GM10248 (cell line): ENCODE measurements around the gene GRK3.
"Not testable (repeated sequence)": the region's sequence is repeated elsewhere in the genome, so short reads cannot be mapped to it uniquely, and the experiment has no call there.

Experiments
- CTCF ChIA-PET: fragments of 300-600 bp; sonication (Branson Sonifier 250); formaldehyde crosslinking; extraction: SDS; loops from one replicate; lab custom pipeline; 2021; ENCODE audit warnings: antibody characterized with exemption; lab: Yijun Ruan, JAX
- POLR2A ChIA-PET: fragments of 350-650 bp; sonication (Branson Sonifier 250); formaldehyde crosslinking; extraction: SDS; loops from one replicate; lab custom pipeline; 2020; ENCODE audit warnings: antibody characterized with exemption; lab: Yijun Ruan, JAX
- DNase-seq: peaks from one replicate; pipeline ENCODE4 v3.0.0; 2012; ENCODE audit errors: extremely low spot score
- CTCF ChIP-seq: IDR thresholded peaks from 2 replicates; pipeline ENCODE4 v1.5.1; 2012; ENCODE audit warnings: mild to moderate bottlenecking, low read depth; ENCODE audit errors: extremely low read depth, missing control alignments, control extremely low read depth

Gene GRK3

GRCh38 chr22:25553131-25553530 lies 11.3 kb upstream of the GRK3 start:
- POLR2A ChIA-PET: interaction anchor here (1.1 kb wide), 1 partner anchor 70 kb away, joined by 8 read pairs; no protein-coding TSS in a partner anchor
- no peak for TF ChIP-seq CTCF
- no peak for DNase-seq
- CTCF ChIA-PET: interaction anchor here (1.0 kb wide), 1 partner anchor 9 kb away, joined by 3 read pairs; no protein-coding TSS in a partner anchor

GRCh38 chr22:25554238-25554671 lies 10.2 kb upstream of the GRK3 start:
- ChIA-PET CTCF (interaction anchor here (0.7 to 1.5 kb wide), 4 partner anchors 9 to 18 kb away, joined by 3 to 5 read pairs (median 4); no protein-coding TSS in a partner anchor), POLR2A (no interaction called here)
- DNase-seq: no peak
- TF ChIP-seq CTCF: no peak

- CTCF ChIA-PET: interaction anchor here (1.0 to 1.5 kb wide), 3 partner anchors 8 to 13 kb away, joined by 3 to 5 read pairs (median 4); no protein-coding TSS in a partner anchor
- DNase-seq: no peak
- POLR2A ChIA-PET: no interaction called here
- no peak for TF ChIP-seq CTCF
Measured at GRCh38 chr22:25554689-25555088, 9.8 kb upstream of the GRK3 start.

GRCh38 chr22:25555586-25555985 lies 8.9 kb upstream of the GRK3 start:
- TF ChIP-seq CTCF: no peak
- POLR2A ChIA-PET: no interaction called here
- DNase-seq: no peak
- CTCF ChIA-PET: no interaction called here

GRCh38 chr22:25557218-25557617 lies 7.3 kb upstream of the GRK3 start:
- DNase-seq: no peak
- TF ChIP-seq CTCF: no peak
- ChIA-PET CTCF (interaction anchor here (1.3 to 1.5 kb wide), 2 partner anchors 8 to 13 kb away, joined by 3 to 8 read pairs; no protein-coding TSS in a partner anchor), POLR2A (no interaction called here)

- ChIA-PET POLR2A (no interaction called here), CTCF (interaction anchor here (1.3 to 1.5 kb wide), 3 partner anchors 9 to 14 kb away, joined by 3 to 8 read pairs (median 3); no protein-coding TSS in a partner anchor)
- no peak for TF ChIP-seq CTCF
- no peak for DNase-seq
Measured at GRCh38 chr22:25558341-25558740, 6.1 kb upstream of the GRK3 start.

GRCh38 chr22:25559910-25560309 lies 4.6 kb upstream of the GRK3 start:
- POLR2A ChIA-PET, DNase-seq: not testable (repeated sequence)
- CTCF ChIA-PET: interaction anchor here (1.4 to 1.8 kb wide), 2 partner anchors 9 to 10 kb away, joined by 3 to 8 read pairs; no protein-coding TSS in a partner anchor

GRCh38 chr22:25561182-25561581 lies 3.3 kb upstream of the GRK3 start:
- POLR2A ChIA-PET, DNase-seq: not testable (repeated sequence)
- CTCF ChIA-PET: interaction anchor here (0.8 to 1.8 kb wide), 2 partner anchors 11 to 17 kb away, joined by 4 to 8 read pairs; no protein-coding TSS in a partner anchor

- DNase-seq, POLR2A ChIA-PET: not testable (repeated sequence)
- CTCF ChIA-PET: interaction anchor here (1.0 kb wide), 1 partner anchor 18 kb away, joined by 3 read pairs; no protein-coding TSS in a partner anchor
Measured at GRCh38 chr22:25561927-25562326, 2.5 kb upstream of the GRK3 start.

GRCh38 chr22:25562966-25563760 lies 1.3 kb upstream of the GRK3 start:
- DNase-seq, POLR2A ChIA-PET: not testable (repeated sequence)
- CTCF ChIA-PET: interaction anchor here (0.7 to 1.8 kb wide), 3 partner anchors 9 to 139 kb away, joined by 3 to 5 read pairs (median 3); no protein-coding TSS in a partner anchor
